HL-60 (cell line): ENCODE results near the gene IGFBPL1.

Experiments
- GABPA ChIP-seq: IDR thresholded peaks from 2 replicates; pipeline ENCODE4 v1.6.1; 2012; ENCODE audit warnings: low read depth
- POLR2AphosphoS5 ChIP-seq: IDR thresholded peaks from 2 replicates; pipeline ENCODE4 v1.6.1; 2012; ENCODE audit warnings: low read depth
- SPI1 ChIP-seq: IDR thresholded peaks from 2 replicates; pipeline ENCODE4 v1.6.1; 2012; ENCODE audit warnings: low read depth, mild to moderate bottlenecking, borderline replicate concordance
- TF ChIP-seq, protein P1 (sequence below): IDR thresholded peaks from one replicate; pipeline ENCODE4 v1.5.1; 2011; ENCODE audit warnings: low read length, control low read depth, inconsistent platforms; ENCODE audit not compliant: insufficient read depth
- TF ChIP-seq, protein P2 (sequence below): IDR thresholded peaks from 2 replicates; pipeline ENCODE4 v1.6.1; 2012; ENCODE audit warnings: low read depth; ENCODE audit not compliant: insufficient replicate concordance

DNA sequence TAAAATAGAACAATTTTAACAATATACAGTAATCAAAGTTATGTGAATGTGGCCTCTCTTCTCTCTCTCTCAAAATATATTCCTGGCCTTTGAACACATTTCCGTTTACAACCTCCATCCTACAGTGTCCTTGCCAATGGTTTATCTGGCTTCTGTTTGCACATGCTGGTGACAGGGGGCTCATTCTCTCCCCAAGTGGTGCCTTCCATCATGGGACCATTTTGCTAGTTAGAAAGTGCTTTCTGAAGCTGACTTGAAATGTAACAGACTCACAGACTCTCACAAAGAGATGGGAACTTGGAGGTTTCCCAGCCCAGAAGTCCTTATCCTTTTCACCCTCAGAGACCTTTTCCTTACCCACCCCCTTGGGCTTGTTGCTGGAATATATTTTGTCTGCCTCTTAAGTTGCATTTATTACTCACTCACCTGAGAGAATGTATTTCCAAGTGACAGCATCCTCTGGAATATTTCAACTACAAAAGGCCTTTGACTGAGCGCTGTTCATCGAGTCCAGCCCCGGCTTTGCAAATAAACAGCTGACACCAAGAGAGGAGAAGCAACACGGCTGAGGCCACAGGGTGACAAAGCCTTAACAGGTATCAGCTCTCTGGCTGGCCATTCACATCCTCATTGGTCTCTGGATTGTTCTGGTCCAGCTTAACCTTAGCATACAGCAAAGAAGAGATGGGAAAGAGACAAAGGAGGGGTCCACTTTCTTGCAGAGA, 49.2 kb downstream of the IGFBPL1 start:
- TF ChIP-seq, protein P1, sequence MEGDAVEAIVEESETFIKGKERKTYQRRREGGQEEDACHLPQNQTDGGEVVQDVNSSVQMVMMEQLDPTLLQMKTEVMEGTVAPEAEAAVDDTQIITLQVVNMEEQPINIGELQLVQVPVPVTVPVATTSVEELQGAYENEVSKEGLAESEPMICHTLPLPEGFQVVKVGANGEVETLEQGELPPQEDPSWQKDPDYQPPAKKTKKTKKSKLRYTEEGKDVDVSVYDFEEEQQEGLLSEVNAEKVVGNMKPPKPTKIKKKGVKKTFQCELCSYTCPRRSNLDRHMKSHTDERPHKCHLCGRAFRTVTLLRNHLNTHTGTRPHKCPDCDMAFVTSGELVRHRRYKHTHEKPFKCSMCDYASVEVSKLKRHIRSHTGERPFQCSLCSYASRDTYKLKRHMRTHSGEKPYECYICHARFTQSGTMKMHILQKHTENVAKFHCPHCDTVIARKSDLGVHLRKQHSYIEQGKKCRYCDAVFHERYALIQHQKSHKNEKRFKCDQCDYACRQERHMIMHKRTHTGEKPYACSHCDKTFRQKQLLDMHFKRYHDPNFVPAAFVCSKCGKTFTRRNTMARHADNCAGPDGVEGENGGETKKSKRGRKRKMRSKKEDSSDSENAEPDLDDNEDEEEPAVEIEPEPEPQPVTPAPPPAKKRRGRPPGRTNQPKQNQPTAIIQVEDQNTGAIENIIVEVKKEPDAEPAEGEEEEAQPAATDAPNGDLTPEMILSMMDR, result no peak
- TF ChIP-seq POLR2AphosphoS5, result no peak
- TF ChIP-seq, protein P2, sequence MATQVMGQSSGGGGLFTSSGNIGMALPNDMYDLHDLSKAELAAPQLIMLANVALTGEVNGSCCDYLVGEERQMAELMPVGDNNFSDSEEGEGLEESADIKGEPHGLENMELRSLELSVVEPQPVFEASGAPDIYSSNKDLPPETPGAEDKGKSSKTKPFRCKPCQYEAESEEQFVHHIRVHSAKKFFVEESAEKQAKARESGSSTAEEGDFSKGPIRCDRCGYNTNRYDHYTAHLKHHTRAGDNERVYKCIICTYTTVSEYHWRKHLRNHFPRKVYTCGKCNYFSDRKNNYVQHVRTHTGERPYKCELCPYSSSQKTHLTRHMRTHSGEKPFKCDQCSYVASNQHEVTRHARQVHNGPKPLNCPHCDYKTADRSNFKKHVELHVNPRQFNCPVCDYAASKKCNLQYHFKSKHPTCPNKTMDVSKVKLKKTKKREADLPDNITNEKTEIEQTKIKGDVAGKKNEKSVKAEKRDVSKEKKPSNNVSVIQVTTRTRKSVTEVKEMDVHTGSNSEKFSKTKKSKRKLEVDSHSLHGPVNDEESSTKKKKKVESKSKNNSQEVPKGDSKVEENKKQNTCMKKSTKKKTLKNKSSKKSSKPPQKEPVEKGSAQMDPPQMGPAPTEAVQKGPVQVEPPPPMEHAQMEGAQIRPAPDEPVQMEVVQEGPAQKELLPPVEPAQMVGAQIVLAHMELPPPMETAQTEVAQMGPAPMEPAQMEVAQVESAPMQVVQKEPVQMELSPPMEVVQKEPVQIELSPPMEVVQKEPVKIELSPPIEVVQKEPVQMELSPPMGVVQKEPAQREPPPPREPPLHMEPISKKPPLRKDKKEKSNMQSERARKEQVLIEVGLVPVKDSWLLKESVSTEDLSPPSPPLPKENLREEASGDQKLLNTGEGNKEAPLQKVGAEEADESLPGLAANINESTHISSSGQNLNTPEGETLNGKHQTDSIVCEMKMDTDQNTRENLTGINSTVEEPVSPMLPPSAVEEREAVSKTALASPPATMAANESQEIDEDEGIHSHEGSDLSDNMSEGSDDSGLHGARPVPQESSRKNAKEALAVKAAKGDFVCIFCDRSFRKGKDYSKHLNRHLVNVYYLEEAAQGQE, result no peak
- TF ChIP-seq GABPA, result no peak
- TF ChIP-seq SPI1, result no peak
